SHP77 treated with DMSO at 0.1 percent for 48 hours (cell line): ENCODE data around the gene NCK1.

Experiments
- DNase-seq: peaks from one replicate; lab custom pipeline; 2025; lab: John Stamatoyannopoulos, UW

NCK1 gene

GRCh38 chr3:136861890-136862616 lies at the start of gene NCK1:
NCK1 (plus strand) TSS chr3:136862208; CDS start chr3:136928002, 65,794 bp downstream.
- DNase-seq, result peak; percentile 86

DNA sequence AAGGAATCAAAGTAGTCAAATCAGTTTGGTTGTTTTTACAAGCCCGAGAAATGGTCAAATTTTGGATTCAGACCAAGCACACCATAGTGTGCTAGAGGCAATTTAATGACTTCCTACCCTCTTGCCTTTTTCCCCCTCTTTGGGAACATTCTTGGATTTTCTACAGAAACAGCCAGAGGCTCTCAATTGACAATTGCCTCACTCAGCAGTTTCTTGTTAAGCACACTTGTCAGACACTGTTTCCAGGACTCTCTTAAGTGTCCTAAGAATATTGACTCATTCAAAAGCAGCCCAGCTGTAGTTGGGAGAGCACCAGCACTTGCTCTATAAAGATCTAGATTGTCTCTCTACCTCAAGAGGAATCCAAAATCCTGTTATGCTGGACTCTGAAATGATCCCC lies 44.6 kb upstream of the NCK1 start:
- no peak for DNase-seq

- DNase-seq, result peak; percentile 71
Measured at GRCh38 chr3:136818191-136818768, 43.7 kb upstream of the NCK1 start.

- DNase-seq, result peak; percentile 64
Measured at GRCh38 chr3:136818769-136819391, 43.1 kb upstream of the NCK1 start, which contains the start of gene SLC35G2. SLC35G2 (plus strand) TSS chr3:136819126; CDS start chr3:136854461, 35,335 bp downstream.

- DNase-seq, result no peak
Measured at GRCh38 chr3:136819392-136819730, 42.6 kb upstream of the NCK1 start.

DNA sequence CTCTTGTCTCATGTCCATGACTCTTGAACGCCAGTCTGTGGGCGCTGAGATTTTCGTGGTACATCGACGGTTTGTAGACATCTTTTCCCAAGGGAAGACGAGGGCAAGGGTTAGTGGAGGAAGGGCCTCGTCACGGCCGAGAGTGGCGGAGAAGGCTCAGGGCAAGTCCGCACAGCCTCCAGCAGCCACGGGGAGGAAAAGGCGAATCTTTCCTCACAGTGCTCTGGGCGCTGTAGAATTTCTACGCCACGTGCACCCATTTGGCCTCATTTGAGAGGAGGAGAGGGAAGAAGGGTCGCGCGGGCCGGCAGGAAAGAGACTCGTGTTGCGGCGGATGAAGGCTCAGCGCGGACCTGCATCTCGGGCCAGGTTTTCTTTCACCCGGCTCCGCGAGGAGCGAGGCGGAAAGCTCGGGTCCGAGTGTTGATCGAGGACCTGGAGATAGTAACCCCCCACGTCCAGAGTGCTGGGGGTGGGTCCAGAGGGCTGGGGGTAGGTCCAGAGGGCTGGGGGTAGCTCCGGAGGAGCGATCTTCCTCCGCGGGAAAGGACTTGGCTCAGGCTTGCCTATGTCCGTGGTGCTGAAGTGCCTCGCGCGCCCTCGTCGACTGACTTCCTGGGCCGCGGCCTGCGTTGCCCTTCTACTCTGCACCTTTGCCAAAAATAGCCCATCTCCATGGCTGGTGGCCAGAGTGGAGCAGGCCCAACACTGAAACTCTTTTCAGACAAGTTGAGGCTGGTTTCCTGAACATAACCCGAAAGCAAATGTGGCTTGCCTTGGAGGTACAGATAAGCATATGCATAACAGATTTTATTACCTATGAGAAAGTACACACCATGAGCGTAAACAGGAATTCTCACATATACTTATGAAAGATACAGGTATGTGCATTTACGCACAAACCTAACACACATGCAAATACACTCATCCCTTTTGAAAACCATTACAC lies 42.0 kb upstream of the NCK1 start:
- peak; percentile 44 for DNase-seq

GRCh38 chr3:136831461-136831860 lies 30.5 kb upstream of the NCK1 start:
- no peak for DNase-seq

DNA sequence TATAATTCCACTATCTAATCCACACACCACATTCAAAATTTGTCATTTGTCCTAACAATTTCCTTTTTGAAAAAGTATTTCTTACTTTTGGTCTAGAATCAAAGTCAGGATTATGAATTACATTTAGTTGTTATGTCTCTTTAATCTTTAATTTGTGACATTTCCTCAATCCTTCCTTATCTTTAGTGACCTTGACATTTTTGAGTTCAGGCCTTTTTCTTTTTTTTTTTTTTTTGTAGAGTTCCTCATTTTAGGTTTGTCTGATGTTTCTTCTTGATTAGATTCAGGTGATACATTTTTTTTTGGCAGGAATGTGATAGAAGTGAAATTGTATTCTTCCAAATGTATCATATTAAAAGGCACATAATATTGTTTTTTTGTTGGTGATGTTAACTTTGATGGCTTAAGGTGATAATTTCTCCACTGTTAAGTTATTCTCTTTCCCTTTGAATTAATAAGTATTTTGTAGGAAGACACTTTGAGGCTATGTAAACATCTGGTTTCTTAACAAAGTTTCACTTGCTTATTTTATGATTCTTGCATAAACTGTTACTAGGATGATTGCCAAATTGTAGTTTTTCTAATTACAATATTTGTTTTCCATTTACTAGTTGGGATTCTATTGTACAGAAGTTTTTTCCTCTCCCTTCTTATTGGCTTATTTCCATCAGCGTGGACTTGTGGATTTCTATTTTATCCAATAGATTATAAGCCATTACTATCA lies 26.8 kb upstream of the NCK1 start:
- no peak for DNase-seq

DNA sequence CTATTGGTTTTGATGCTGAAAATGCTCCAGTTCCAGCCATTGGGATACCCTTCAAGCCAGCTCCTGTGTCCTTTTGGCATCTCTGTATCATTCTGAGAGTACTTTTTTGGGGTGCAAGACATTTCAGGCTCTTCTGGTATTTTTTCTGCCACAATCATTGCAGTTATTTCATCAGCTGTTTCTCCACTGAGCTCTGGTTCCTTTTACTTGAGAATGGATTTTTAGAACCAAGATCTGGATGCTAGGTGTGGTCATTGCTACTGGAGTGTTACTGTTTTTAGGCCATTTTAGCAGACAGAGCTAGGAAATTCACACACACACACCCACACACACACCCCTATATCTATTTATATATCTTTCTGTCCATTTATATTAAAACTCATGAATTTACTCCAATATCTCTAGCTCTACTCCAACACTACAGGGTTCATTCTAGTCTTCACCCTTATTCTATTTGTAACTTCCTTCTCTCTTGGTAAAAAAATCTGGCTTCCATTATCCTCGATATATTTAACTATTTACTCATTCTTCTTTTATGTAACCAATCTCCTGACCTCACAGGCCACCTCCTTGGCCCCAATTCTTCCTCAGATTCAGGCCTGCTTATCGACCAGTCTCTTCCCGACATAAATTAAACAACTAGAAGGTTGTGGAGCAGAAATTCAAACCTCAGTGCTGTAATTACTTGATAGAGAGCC lies 26.0 kb upstream of the NCK1 start:
- no peak for DNase-seq

GRCh38 chr3:136836511-136837156 lies 25.4 kb upstream of the NCK1 start:
- DNase-seq, result no peak

GRCh38 chr3:136838641-136839555 lies 23.1 kb upstream of the NCK1 start:
- DNase-seq, result no peak

DNA sequence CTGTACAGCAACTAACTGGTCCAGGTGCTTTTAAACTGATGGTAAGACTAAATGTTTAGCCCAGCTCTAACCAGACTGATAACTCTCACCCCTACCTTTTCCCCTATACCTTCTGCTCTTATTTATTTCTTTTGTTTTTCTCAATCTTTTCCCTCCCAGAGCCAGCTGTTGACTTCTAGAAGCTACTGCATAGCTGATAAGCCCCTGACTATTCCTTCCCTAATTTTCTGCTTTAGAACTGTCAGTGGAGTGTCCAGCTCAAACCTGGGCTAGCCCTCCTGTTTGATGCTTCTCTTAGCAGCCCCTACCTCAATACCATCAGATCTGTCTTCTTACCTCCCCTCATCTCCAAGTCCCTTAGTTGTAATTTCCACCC lies 22.5 kb upstream of the NCK1 start:
- no peak for DNase-seq

DNA sequence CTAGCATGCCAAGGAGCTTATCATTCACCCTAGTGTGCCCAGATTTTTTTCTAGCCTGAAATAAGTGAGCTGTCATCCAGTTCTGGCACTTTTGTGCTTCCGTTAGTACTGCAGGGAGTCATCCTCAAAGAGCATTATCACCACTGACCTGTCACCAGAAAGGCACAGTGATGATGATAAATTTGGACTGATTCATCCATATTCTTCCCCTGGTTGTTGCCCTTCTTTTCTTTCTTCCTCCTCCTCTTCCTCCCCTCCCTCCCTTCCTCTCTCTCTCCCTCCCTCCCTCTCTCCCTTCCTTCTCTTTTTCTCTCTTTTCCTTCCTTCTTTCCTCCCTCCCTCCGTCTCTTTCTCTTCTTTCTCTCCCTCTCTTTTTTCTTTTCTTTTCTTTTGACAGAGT lies 21.8 kb upstream of the NCK1 start:
- no peak for DNase-seq

- no peak for DNase-seq
Measured at GRCh38 chr3:136842294-136842693, 19.7 kb upstream of the NCK1 start.

DNA sequence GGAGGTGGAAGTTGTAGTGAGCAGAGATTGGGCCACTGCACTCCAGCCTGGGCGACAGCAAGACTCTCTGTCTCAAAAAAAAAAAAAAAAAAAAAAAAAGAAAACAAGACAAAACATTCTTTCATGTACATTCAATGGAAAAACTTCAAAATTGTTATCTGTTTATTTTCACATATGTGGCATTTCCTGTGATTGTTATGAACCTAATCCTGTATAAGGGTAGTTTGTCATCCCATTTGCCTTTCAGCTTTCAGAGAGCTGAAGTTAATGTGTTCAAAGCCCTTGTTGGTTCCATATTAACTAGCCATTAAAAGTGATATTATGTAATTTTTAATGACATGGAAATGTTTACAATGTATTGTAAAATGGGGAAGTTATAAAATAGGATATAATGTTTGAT lies 17.3 kb upstream of the NCK1 start:
- DNase-seq, result no peak

DNA sequence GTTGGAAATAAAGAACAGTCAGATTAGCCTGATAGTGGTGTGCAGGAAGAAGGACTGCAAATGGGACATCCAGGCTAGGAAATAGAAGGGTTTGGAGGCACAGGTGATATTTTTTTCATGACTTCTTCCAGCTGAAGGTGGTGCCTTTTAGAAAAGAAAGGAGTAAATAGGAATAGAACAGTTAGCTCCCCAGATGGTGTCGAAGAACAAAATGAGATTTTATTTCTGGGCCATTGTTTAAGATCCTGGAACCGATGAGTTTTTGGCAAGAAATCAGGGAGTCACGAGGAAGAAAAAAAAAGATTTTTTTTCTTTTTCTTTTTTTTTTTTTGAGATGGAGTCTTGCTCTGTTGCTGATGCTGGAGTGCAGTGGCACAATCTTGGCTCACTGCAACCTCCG lies 9.8 kb upstream of the NCK1 start:
- no peak for DNase-seq

DNA sequence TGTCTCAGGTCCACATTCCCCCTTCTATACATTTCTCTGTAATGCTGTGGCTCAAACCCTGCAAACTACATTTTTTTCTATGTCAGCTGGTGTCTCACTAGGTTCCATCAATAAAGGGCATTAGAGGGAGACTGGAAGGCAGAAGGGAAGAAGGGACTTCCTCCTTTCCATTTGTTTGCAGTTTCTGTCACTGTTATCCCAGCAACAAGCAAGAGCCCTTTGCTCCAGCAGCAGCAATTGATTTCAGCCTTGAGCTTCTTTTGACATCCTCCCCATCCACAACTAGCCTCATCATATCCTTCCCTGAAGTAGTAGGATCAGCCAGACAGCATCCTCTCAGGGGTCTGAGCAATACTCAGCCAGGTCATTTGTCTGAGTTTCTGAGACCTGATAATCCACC lies 5.3 kb upstream of the NCK1 start:
- no peak for DNase-seq

GRCh38 chr3:136858381-136858780 lies 3.6 kb upstream of the NCK1 start:
- no peak for DNase-seq

DNA sequence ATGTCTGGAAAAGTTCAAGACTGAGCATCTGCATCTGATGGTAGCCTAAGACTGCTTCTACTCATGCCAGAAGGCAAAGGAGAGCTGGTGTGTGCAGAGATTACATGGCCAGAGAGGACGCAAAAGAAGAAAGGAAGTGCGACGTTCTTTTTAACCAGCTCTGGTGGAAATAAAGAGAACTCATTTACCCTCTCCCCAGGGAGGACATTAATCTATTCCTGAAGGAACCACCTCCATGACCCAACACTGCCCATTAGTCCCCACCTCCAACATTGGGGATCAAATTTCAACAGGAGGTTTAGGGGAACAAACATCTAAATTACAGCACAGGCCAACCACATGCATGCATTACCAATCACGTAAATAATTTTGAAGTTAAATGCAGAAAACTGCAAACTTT lies 1.5 kb upstream of the NCK1 start:
- DNase-seq, result no peak
